ENCODE data around the gene MSH5. TPM values are rescaled to one million over a fixed set of nuclear protein-coding genes. Genes with fewer than 3 reads are reported as not detected.

MSH5 gene
- total and polyA plus RNA-seq, 2 of the 13 experiments (the other 11 are each of a cell fraction or from before 2014, with no cell fraction given) = 10.2 to 38.7 TPM

- TF ChIP-seq, protein P1, sequence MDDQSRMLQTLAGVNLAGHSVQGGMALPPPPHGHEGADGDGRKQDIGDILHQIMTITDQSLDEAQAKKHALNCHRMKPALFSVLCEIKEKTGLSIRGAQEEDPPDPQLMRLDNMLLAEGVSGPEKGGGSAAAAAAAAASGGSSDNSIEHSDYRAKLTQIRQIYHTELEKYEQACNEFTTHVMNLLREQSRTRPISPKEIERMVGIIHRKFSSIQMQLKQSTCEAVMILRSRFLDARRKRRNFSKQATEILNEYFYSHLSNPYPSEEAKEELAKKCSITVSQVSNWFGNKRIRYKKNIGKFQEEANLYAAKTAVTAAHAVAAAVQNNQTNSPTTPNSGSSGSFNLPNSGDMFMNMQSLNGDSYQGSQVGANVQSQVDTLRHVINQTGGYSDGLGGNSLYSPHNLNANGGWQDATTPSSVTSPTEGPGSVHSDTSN (CRISPR knock-in tag; IDR thresholded peaks at IDR 0.05; ENCODE audit: borderline replicate concordance) = no peak
- no peak for TF ChIP-seq FLYWCH1 (CRISPR knock-in tag; IDR thresholded peaks at IDR 0.05)
- TF ChIP-seq PHF5A (CRISPR knock-in tag; IDR thresholded peaks at IDR 0.05; ENCODE audit: low read depth, unreplicated experiment) = no peak
- TF ChIP-seq MEIS1 (CRISPR knock-in tag; IDR thresholded peaks at IDR 0.05; ENCODE audit: borderline replicate concordance) = 0 out of 2 replicates have a peak, but pooled peaks have one; percentile 23
- no peak for TF ChIP-seq DDIT3 (CRISPR knock-in tag; IDR thresholded peaks at IDR 0.05)
- TF ChIP-seq PHF20 (CRISPR knock-in tag; IDR thresholded peaks at IDR 0.05) = no peak
- TF ChIP-seq, protein P2, sequence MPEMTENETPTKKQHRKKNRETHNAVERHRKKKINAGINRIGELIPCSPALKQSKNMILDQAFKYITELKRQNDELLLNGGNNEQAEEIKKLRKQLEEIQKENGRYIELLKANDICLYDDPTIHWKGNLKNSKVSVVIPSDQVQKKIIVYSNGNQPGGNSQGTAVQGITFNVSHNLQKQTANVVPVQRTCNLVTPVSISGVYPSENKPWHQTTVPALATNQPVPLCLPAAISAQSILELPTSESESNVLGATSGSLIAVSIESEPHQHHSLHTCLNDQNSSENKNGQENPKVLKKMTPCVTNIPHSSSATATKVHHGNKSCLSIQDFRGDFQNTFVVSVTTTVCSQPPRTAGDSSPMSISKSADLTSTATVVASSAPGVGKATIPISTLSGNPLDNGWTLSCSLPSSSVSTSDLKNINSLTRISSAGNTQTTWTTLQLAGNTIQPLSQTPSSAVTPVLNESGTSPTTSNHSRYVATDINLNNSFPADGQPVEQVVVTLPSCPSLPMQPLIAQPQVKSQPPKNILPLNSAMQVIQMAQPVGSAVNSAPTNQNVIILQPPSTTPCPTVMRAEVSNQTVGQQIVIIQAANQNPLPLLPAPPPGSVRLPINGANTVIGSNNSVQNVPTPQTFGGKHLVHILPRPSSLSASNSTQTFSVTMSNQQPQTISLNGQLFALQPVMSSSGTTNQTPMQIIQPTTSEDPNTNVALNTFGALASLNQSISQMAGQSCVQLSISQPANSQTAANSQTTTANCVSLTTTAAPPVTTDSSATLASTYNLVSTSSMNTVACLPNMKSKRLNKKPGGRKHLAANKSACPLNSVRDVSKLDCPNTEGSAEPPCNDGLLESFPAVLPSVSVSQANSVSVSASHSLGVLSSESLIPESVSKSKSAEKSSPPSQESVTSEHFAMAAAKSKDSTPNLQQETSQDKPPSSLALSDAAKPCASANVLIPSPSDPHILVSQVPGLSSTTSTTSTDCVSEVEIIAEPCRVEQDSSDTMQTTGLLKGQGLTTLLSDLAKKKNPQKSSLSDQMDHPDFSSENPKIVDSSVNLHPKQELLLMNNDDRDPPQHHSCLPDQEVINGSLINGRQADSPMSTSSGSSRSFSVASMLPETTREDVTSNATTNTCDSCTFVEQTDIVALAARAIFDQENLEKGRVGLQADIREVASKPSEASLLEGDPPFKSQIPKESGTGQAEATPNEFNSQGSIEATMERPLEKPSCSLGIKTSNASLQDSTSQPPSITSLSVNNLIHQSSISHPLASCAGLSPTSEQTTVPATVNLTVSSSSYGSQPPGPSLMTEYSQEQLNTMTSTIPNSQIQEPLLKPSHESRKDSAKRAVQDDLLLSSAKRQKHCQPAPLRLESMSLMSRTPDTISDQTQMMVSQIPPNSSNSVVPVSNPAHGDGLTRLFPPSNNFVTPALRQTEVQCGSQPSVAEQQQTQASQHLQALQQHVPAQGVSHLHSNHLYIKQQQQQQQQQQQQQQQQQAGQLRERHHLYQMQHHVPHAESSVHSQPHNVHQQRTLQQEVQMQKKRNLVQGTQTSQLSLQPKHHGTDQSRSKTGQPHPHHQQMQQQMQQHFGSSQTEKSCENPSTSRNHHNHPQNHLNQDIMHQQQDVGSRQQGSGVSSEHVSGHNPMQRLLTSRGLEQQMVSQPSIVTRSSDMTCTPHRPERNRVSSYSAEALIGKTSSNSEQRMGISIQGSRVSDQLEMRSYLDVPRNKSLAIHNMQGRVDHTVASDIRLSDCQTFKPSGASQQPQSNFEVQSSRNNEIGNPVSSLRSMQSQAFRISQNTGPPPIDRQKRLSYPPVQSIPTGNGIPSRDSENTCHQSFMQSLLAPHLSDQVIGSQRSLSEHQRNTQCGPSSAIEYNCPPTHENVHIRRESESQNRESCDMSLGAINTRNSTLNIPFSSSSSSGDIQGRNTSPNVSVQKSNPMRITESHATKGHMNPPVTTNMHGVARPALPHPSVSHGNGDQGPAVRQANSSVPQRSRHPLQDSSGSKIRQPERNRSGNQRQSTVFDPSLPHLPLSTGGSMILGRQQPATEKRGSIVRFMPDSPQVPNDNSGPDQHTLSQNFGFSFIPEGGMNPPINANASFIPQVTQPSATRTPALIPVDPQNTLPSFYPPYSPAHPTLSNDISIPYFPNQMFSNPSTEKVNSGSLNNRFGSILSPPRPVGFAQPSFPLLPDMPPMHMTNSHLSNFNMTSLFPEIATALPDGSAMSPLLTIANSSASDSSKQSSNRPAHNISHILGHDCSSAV (CRISPR knock-in tag; IDR thresholded peaks at IDR 0.05; ENCODE audit: borderline replicate concordance) = 0 out of 2 replicates have a peak, but pooled peaks have one; percentile 13
- no peak for TF ChIP-seq SIN3B (IDR thresholded peaks at IDR 0.05; ENCODE audit: low read length)
- no peak for TF ChIP-seq TEAD2 (CRISPR knock-in tag; IDR thresholded peaks at IDR 0.05)
- TF ChIP-seq CCDC6 (CRISPR knock-in tag; IDR thresholded peaks at IDR 0.05) = no peak
- TF ChIP-seq TCF12 (IDR thresholded peaks at IDR 0.05) = no peak
- TF ChIP-seq TCF12 (CRISPR knock-in tag; IDR thresholded peaks at IDR 0.05) = no peak
- TF ChIP-seq ATF7-NPFF (CRISPR knock-in tag; IDR thresholded peaks at IDR 0.05; ENCODE audit: low read depth) = peak; percentile 37; the same call in 1 of the 2 replicates
- TF ChIP-seq, protein P3, sequence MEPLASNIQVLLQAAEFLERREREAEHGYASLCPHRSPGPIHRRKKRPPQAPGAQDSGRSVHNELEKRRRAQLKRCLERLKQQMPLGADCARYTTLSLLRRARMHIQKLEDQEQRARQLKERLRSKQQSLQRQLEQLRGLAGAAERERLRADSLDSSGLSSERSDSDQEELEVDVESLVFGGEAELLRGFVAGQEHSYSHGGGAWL (CRISPR knock-in tag; IDR thresholded peaks at IDR 0.05) = no peak; the same call in 1 of the 2 replicates
- no peak for TF ChIP-seq ZNF546 (CRISPR knock-in tag; conservative IDR thresholded peaks at IDR 0.05)
- TF ChIP-seq, protein P4, sequence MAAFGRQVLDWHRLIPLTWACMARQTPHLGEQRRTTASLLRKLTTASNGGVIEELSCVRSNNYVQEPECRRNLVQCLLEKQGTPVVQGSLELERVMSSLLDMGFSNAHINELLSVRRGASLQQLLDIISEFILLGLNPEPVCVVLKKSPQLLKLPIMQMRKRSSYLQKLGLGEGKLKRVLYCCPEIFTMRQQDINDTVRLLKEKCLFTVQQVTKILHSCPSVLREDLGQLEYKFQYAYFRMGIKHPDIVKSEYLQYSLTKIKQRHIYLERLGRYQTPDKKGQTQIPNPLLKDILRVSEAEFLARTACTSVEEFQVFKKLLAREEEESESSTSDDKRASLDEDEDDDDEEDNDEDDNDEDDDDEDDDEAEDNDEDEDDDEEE (CRISPR knock-in tag; IDR thresholded peaks at IDR 0.05) = 0 out of 2 replicates have a peak, but pooled peaks have one; percentile 14
- TF ChIP-seq JARID2 (CRISPR knock-in tag; IDR thresholded peaks at IDR 0.05; ENCODE audit: insufficient replicate concordance) = no peak
Measured at GRCh38 chr6:31794866-31795615, 55.2 kb downstream of the MSH5 start (continued).

All from HepG2 (cell line).